Thyroid gland (tissue), 4 donors: Measurements from ENCODE around the gene OR2D3. TPM values are rescaled to one million over a fixed set of nuclear protein-coding genes. Genes with fewer than 3 reads are reported as not detected.
"Not testable (repeated sequence)": the region's sequence is repeated elsewhere in the genome, so short reads cannot be mapped to it uniquely, and the experiment has no call there.

ENCODE experiments used
- DNase-seq, 2 donors: peaks; one replicate each; pipeline ENCODE4 v3.0.0-alpha.2; 2019
- H3K27ac ChIP-seq, 3 donors: fragments of 200-600 bp; sonication (generic); 1 replicate in 2 of 3; 2 replicates in 1 of 3; pipeline ENCODE4 v1.5.1; 2016 to 2019; ENCODE audit warnings: mild to moderate bottlenecking in 1 of 3, moderate library complexity in 1 of 3
- H3K27me3 ChIP-seq: fragments of 200-600 bp; sonication (generic); one replicate; pipeline ENCODE4 v1.5.1; 2019
- H3K36me3 ChIP-seq, 2 donors: fragments of 200-600 bp; sonication (generic); one replicate each; pipeline ENCODE4 v1.5.1; 2016 to 2019
- H3K4me1 ChIP-seq, 2 donors: fragments of 200-600 bp; sonication (generic); one replicate each; pipeline ENCODE4 v1.5.1; 2017 to 2019
- H3K4me3 ChIP-seq, 3 donors: fragments of 200-600 bp; sonication (generic); replicated peaks in 1 of 3; 1 replicate in 2 of 3; 2 replicates in 1 of 3; pipeline ENCODE4 v1.5.1; 2016; ENCODE audit warnings: mild to moderate bottlenecking in 1 of 3
- H3K9me3 ChIP-seq: fragments of 200-600 bp; sonication (generic); one replicate; pipeline ENCODE4 v1.5.1; 2017
- POLR2A ChIP-seq, 2 donors: fragments of 450-650 bp; IDR thresholded peaks; one replicate each; pipeline ENCODE4 v1.6.1; 2017; ENCODE audit warnings: antibody characterized with exemption in 2 of 2, mild to moderate bottlenecking in 2 of 2, moderate library complexity in 1 of 2
- WGBS, 2 donors: methylation state at CpG; one replicate each; pipeline ENCODE4 v1.1.5; 2017; 5-methylcytosine and 5-hydroxymethylcytosine counted together
- intact Hi-C: fragments of 100-400 bp; cut with DNase I; formaldehyde crosslinking; loops from one replicate; pipeline ENCODE4 v1.15.1; 2023
- total RNA-seq, 4 donors: library from RNA; depleted of rRNA; stranded (reverse); fragments of >200 nt; gene quantifications; one replicate each; pipeline ENCODE4 v1.2.3, GENCODE V29; 2016
- TF ChIP-seq, protein P1 (sequence below), 6 experiments: fragments of 200-600 bp in 3 of 6; fragments of 450-650 bp in 3 of 6; sonication (generic) in 3 of 6; IDR thresholded peaks; one replicate each; pipeline ENCODE4 v1.5.1; 2016 to 2019; ENCODE audit warnings: antibody characterized with exemption in 6 of 6, mild to moderate bottlenecking in 2 of 6, inconsistent platforms in 1 of 6, moderate library complexity in 1 of 6

Gene OR2D3
- total RNA-seq, 4 donors from 2014 or later: not detected

DNA sequence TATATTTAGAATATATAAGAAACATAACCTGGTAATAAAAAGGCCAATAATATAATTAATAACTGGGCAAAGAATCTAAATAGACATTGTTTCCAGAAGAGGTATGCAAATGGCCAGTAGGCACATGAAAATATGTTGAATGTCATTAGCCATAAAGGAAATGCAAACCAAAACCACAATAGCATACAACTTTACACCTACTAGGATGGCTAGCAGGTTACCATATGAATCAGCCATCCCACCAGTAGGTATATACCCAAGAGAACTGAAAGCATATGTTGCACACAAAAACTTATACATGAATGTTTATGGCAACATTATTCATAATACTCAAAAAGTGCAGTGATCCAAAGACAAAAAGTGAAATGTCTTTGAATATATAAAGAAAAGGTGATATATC is 25.8 kb upstream of the OR2D3 start:
- H3K9me3 ChIP-seq: no peaks in the 10 kb centered on the region
- H3K4me1 ChIP-seq: no peaks in the 10 kb centered on the region
- intact Hi-C loops: no loop called here
- no peaks in the 10 kb centered on the region for H3K36me3 ChIP-seq
- TF ChIP-seq POLR2A (IDR thresholded peaks at IDR 0.05): no peak
- TF ChIP-seq, protein P1, sequence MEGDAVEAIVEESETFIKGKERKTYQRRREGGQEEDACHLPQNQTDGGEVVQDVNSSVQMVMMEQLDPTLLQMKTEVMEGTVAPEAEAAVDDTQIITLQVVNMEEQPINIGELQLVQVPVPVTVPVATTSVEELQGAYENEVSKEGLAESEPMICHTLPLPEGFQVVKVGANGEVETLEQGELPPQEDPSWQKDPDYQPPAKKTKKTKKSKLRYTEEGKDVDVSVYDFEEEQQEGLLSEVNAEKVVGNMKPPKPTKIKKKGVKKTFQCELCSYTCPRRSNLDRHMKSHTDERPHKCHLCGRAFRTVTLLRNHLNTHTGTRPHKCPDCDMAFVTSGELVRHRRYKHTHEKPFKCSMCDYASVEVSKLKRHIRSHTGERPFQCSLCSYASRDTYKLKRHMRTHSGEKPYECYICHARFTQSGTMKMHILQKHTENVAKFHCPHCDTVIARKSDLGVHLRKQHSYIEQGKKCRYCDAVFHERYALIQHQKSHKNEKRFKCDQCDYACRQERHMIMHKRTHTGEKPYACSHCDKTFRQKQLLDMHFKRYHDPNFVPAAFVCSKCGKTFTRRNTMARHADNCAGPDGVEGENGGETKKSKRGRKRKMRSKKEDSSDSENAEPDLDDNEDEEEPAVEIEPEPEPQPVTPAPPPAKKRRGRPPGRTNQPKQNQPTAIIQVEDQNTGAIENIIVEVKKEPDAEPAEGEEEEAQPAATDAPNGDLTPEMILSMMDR (IDR thresholded peaks at IDR 0.05): no peak
- no peak overlapping the region for H3K4me3 ChIP-seq
- H3K27me3 ChIP-seq: no peaks in the 10 kb centered on the region
- no peak overlapping the region for H3K27ac ChIP-seq
- DNase-seq: no peak

DNA sequence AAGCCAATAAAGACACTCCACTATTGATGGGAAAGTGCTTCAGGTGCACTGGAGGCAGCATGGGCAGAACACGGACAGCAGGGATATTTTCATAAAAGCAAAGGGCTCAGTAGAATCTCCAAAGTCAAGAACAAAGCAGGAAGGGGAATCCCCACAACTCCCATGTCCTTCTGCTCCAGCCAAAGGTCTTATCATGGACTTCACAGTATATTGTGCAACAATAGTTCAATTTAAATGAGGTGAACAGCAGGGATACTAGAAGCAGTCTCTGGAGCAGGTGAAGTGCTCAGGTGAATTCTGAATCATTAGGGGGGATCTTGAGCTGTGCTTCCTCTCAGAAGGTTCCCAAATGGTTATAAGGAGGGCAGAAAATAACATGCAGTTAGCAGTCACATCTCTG is 21.9 kb upstream of the OR2D3 start:
- Histone ChIP-seq H3K27ac (no peak overlapping the region), H3K36me3 (no peaks in the 10 kb centered on the region), H3K4me3 (no peak overlapping the region), H3K9me3 (no peaks in the 10 kb centered on the region), H3K4me1 (no peaks in the 10 kb centered on the region), H3K27me3 (no peaks in the 10 kb centered on the region)
- WGBS, 2 donors: 59 to 77% methylated on average over 1 of the region's 1 CpG
- intact Hi-C loops: no loop called here
- no peak for DNase-seq
- no peak for TF ChIP-seq POLR2A (IDR thresholded peaks at IDR 0.05)
- TF ChIP-seq, protein P1 (IDR thresholded peaks at IDR 0.05): no peak

DNA sequence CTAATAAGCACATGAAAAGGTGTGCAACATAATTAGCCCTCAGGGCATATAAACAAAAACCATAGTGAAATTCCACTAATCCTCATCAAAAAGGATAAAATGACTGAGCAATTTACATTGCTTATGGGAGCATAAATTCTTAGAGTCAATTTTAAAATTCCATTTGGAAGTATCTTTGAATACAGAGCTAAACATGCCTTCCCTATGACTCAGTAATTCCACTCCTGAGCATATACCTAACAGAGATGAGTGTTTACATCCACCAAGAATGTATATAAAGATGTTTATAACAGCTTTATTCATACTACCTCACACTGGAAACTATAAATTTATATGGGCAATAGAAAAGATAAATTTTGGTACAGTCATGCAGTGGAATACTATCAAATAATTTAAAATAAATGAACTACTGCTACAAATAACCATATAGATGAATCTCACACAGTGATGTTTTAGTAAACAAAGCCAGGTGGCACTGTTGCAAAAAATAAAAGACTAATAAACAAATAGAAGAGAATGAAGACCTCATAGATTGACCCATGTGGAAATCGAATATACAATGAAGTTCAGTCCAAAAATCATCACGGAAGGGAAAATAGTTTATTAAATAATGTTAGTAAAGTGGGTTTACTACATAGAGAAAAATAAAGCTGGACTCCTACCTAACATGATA is 20.3 kb upstream of the OR2D3 start:
- 68 to 73% methylated on average over 2 of the region's 2 CpGs for WGBS, 2 donors
- TF ChIP-seq, protein P1 (IDR thresholded peaks at IDR 0.05): no peak
- no peak for TF ChIP-seq POLR2A (IDR thresholded peaks at IDR 0.05)

DNA sequence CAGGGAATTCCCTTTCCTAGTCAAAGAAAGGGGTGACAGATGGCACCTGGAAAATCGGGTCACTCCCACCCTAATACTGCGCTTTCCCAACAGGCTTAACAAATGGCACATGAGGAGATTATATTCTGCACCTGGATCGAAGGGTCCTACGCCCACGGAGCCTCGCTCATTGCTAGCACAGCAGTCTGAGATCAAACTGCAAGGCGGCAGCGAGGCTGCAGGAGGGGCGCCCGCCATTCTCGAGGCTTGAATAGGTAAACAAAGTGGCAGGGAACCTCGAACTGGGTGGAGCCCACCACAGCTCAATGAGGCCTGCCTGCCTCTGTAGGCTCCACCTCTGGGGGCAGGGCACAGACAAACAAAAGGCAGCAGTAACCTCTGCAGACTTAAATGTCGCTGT is 16.0 kb upstream of the OR2D3 start:
- H3K36me3 ChIP-seq, H3K27ac ChIP-seq, H3K9me3 ChIP-seq, H3K4me3 ChIP-seq, H3K4me1 ChIP-seq, intact Hi-C loops, DNase-seq, H3K27me3 ChIP-seq: not testable (repeated sequence)
- WGBS, 2 donors: 80 to 82% methylated on average over 13 of the region's 13 CpGs

More for the DNA sequence above, 20.3 kb upstream of the OR2D3 start:
- Histone ChIP-seq H3K9me3 (no peaks in the 10 kb centered on the region), H3K36me3 (no peaks in the 10 kb centered on the region), H3K4me3 (no peak overlapping the region), H3K4me1 (no peaks in the 10 kb centered on the region), H3K27ac (no peak overlapping the region), H3K27me3 (no peaks in the 10 kb centered on the region)
- DNase-seq: no peak
- intact Hi-C loops: no loop called here

DNA sequence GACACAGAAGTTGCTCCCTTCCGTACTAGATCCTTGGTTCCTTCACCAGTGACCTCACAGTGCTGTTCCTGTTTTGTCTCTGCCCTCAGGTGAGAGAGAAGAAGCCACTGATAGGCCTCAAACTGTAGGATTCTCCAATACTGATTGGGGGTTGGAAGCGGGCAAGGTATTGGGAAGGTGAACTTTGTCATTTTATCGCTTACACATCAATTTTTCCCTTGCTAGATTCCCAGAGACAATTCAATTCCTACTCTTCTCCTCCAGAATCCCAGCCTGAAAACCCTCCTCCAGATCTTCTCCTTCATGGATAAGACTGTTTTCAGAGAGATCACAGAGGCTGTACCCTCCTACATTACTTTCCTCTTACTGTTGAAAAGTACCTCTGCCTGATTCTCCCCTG is 9.4 kb upstream of the OR2D3 start:
- DNase-seq: no peak
- 94 to 97% methylated on average over 3 of the region's 3 CpGs for WGBS, 2 donors
- TF ChIP-seq POLR2A (IDR thresholded peaks at IDR 0.05): no peak
- TF ChIP-seq, protein P1 (IDR thresholded peaks at IDR 0.05): no peak
- H3K27me3 ChIP-seq: no peaks in the 10 kb centered on the region
- H3K4me3 ChIP-seq: no peak overlapping the region
- intact Hi-C loops: no loop called here
- no peaks in the 10 kb centered on the region for H3K36me3 ChIP-seq
- no peak overlapping the region for H3K27ac ChIP-seq
- H3K9me3 ChIP-seq: no peaks in the 10 kb centered on the region
- no peaks in the 10 kb centered on the region for H3K4me1 ChIP-seq
